Measurements from ENCODE around the gene C1orf159. TPM values are rescaled to one million over a fixed set of nuclear protein-coding genes. Genes with fewer than 3 reads are reported as not detected.

Gene C1orf159
- total and polyA plus RNA-seq, 2 experiments from 2014 or later = 9.6 to 21.5 TPM

GRCh38 chr1:1101503-1101902 is 14.4 kb downstream of the C1orf159 start:
- no peaks in the 10 kb centered on the region for H3K9me2 ChIP-seq (ENCODE audit: insufficient read depth)
- H3K27me3 ChIP-seq (ENCODE audit: insufficient read depth) = peaks cover 14% of the 10 kb centered on the region; the same call in 1 of the 2 replicates
- Mint-ChIP-seq H3K27me3 (ENCODE audit: insufficient read depth, low read depth, poor library complexity) (peaks cover 7% of the 10 kb centered on the region), H3K4me3 (no peak overlapping the region), H3K36me3 (ENCODE audit: low read depth) (peaks cover 36% of the 10 kb centered on the region), H3K4me1 (no peaks in the 10 kb centered on the region), H3K27ac (no peak overlapping the region), H3K9me3 (peaks cover 40% of the 10 kb centered on the region)
- ATAC-seq = no peak
- no peaks in the 10 kb centered on the region; the same call in 1 of the 2 replicates for H4K20me1 ChIP-seq (replicated peaks; ENCODE audit: insufficient read depth)
- DNase-seq (ENCODE audit: low spot score) = no peak
- H3K36me3 ChIP-seq (ENCODE audit: insufficient read depth) = peaks cover 5% of the 10 kb centered on the region; the same call in 1 of the 2 replicates
- H3F3A ChIP-seq (replicated peaks; ENCODE audit: low read depth) = no peaks in the 10 kb centered on the region
- no peak overlapping the region for H3K4me3 ChIP-seq
- no peak overlapping the region for H3K27ac ChIP-seq (ENCODE audit: low read depth)
- peaks cover 6% of the 10 kb centered on the region; the same call in 1 of the 2 replicates for H3K79me2 ChIP-seq (replicated peaks; ENCODE audit: insufficient read depth)
- H2AFZ ChIP-seq = no peak overlapping the region
- no peak overlapping the region for H3K4me2 ChIP-seq
- TF ChIP-seq EZH2phosphoT487 (IDR thresholded peaks at IDR 0.05; ENCODE audit: unreplicated experiment) (no peak), CTCF (conservative IDR thresholded peaks at IDR 0.05; ENCODE audit: low read depth in 2 of 2) (no peak), REST (IDR thresholded peaks at IDR 0.05; ENCODE audit: unreplicated experiment) (no peak), ZNF462 (CRISPR knock-in tag; IDR thresholded peaks at IDR 0.05) (no peak), CREB1 (CRISPR knock-in tag; IDR thresholded peaks at IDR 0.05; ENCODE audit: low read depth) (no peak), POLR2AphosphoS5 (IDR thresholded peaks at IDR 0.05; ENCODE audit: low read depth) (no peak), STAT1 (IDR thresholded peaks at IDR 0.05; ENCODE audit: unreplicated experiment) (no peak), NANOG (IDR thresholded peaks at IDR 0.05; ENCODE audit: borderline replicate concordance) (no peak), JUNB (IDR thresholded peaks at IDR 0.05; ENCODE audit: unreplicated experiment) (no peak)
- H3K4me1 ChIP-seq (ENCODE audit: insufficient read depth) = no peaks in the 10 kb centered on the region
